ENCODE results near the gene CD200R1L. TPM values are rescaled to one million over a fixed set of nuclear protein-coding genes. Genes with fewer than 3 reads are reported as not detected.

Gene CD200R1L, protein sequence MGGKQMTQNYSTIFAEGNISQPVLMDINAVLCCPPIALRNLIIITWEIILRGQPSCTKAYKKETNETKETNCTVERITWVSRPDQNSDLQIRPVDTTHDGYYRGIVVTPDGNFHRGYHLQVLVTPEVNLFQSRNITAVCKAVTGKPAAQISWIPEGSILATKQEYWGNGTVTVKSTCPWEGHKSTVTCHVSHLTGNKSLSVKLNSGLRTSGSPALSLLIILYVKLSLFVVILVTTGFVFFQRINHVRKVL
- polyA plus RNA-seq (2011; rRNA removed) (not detected in 2 replicates), polyA minus RNA-seq (2011; rRNA and poly(A)+ RNA removed) (not detected in 2 replicates)

DNA sequence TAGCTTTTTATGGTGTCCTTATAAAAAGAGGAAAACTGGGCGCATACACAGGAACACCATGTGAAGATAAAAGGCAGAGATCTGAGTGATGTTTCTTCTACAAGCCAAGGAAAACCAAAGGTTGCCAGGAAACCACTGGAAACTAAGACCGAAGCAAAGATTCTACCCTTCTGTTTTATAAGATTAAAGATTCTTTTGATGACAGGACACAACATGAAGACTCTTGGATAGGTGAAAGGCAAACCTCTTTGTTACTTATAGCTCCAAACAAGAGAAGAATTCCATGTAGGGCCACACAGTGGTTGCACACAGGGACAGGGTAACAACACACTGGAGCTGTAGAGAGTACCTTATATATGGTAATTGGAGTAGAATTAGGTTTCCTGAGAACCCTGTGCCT is at the start of gene CD200R1L:
CD200R1L (minus strand) TSS at position 101 of the 400 bp plus-strand sequence. CDS start 17,497 bp downstream, outside the sequence.
- H3K27me3 ChIP-seq (ENCODE audit: control insufficient read depth, insufficient read depth, low read length): peaks cover 2% of the 10 kb centered on the region
- ChIA-PET POLR2A (no interaction called here), CTCF (interaction anchor here (1.8 kb wide), 1 partner anchor 12 kb away, joined by 4 read pairs; no protein-coding TSS in a partner anchor)
- H3K36me3 ChIP-seq (ENCODE audit: control insufficient read depth, insufficient read depth, low read length): no peaks in the 10 kb centered on the region
- no peak within 1 kb of the TSS for H3K4me3 ChIP-seq (ENCODE audit: low read depth, low read length)
- no peak for DNase-seq (ENCODE audit: low read depth)
- TF ChIP-seq, protein P1, sequence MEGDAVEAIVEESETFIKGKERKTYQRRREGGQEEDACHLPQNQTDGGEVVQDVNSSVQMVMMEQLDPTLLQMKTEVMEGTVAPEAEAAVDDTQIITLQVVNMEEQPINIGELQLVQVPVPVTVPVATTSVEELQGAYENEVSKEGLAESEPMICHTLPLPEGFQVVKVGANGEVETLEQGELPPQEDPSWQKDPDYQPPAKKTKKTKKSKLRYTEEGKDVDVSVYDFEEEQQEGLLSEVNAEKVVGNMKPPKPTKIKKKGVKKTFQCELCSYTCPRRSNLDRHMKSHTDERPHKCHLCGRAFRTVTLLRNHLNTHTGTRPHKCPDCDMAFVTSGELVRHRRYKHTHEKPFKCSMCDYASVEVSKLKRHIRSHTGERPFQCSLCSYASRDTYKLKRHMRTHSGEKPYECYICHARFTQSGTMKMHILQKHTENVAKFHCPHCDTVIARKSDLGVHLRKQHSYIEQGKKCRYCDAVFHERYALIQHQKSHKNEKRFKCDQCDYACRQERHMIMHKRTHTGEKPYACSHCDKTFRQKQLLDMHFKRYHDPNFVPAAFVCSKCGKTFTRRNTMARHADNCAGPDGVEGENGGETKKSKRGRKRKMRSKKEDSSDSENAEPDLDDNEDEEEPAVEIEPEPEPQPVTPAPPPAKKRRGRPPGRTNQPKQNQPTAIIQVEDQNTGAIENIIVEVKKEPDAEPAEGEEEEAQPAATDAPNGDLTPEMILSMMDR (IDR thresholded peaks at IDR 0.05; ENCODE audit: insufficient read depth, low read depth, low read length): no peak

DNA sequence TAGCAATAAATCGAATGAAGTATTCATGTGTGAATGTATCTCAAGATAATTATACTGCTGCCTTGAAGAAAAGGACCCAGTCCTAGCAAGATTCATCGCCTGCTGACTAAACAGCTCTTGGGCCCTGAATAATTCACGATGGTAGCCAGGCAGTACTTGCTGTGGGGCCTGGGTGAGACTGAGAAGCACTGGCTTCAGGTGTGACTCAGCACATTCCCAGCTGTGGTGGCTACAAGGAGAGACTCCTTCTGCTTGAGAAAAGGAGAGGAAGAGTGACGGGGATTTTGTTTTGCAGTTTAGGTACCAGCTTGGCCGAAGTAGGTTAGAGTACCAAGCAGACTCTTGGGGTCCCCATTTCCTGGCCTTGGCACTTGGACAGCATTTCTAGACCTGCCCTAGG is 47.6 kb upstream of the CD200R1L start:
- POLR2A ChIA-PET: no interaction called here
- no peak overlapping the region for H3K4me3 ChIP-seq (ENCODE audit: low read depth, low read length)
- DNase-seq (ENCODE audit: low read depth): no peak
- CTCF ChIA-PET: interaction anchor here (0.7 kb wide), 1 partner anchor 16 kb away, joined by 4 read pairs; no protein-coding TSS in a partner anchor
- H3K27me3 ChIP-seq (ENCODE audit: control insufficient read depth, insufficient read depth, low read length): no peaks in the 10 kb centered on the region
- no peaks in the 10 kb centered on the region for H3K36me3 ChIP-seq (ENCODE audit: control insufficient read depth, insufficient read depth, low read length)
- TF ChIP-seq, protein P1 (IDR thresholded peaks at IDR 0.05; ENCODE audit: insufficient read depth, low read depth, low read length): no peak

DNA sequence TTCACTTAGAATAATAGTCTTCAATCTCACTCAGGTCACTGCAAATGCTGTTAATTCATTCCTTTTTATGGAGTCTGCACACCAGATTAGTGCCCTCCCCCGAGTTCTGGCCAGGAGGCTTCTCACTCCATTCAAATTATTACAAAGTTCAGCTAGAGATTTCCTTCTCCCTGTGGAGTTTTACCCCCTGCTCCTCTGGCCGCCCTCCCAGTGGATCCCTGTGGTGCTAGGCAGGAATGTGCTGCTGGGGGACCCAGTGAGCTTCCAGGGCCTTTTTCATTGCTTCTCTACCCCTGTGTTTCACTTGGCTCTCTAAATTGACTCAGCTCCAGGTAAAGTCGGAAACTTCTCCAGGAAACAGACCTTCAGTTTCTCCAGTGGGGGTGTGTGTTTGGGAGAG is 42.7 kb upstream of the CD200R1L start:
- DNase-seq (ENCODE audit: low read depth): no peak
- CTCF ChIA-PET: no interaction called here
- Histone ChIP-seq H3K4me3 (ENCODE audit: low read depth, low read length) (no peak overlapping the region), H3K36me3 (ENCODE audit: control insufficient read depth, insufficient read depth, low read length) (no peaks in the 10 kb centered on the region), H3K27me3 (ENCODE audit: control insufficient read depth, insufficient read depth, low read length) (0 out of 2 replicates have a peak, but pooled peaks cover 2% of the 10 kb centered on the region)
- POLR2A ChIA-PET: no interaction called here
- TF ChIP-seq, protein P1 (IDR thresholded peaks at IDR 0.05; ENCODE audit: insufficient read depth, low read depth, low read length): no peak

DNA sequence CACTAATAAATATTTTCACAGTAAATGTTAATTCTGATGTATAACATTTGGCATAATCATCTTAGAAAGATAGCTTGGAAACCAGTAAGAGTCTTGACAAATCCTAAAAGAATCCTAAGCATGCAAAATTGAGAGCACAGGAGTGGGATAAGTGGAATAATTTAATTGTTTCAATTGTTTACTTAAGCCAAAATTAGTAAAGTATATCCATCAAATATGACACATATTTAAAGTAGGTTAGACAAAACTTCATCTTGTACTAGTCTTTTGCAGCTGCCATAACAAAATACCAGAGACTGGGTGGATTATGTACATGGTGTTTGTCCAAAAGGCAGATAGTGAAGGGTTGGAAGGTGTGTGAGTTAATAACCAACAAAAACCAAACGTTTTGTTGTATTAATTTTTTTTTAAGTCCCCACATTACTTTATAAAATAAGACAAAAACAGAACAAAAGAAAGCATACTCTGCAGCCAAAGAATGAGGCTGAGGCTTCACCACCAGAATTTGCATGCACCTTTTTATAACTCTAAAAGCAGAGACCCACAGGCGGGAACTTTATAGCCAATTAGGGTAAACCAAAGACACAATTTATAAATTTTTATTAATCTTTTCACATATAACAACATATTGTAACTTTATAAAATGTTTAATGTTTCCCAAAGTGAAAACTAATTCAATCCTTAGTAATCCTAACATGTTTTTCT is 41.9 kb upstream of the CD200R1L start:
- ChIA-PET POLR2A (interaction anchor here (0.6 kb wide), 1 partner anchor 9 kb away, joined by 3 read pairs; no protein-coding TSS in a partner anchor), CTCF (interaction anchor here (0.7 kb wide), 1 partner anchor 246 kb away, joined by 3 read pairs; no protein-coding TSS in a partner anchor)
- no peak for DNase-seq (ENCODE audit: low read depth)
- TF ChIP-seq, protein P1 (IDR thresholded peaks at IDR 0.05; ENCODE audit: insufficient read depth, low read depth, low read length): no peak
- Histone ChIP-seq H3K4me3 (ENCODE audit: low read depth, low read length) (no peak overlapping the region), H3K27me3 (ENCODE audit: control insufficient read depth, insufficient read depth, low read length) (0 out of 2 replicates have a peak, but pooled peaks cover 2% of the 10 kb centered on the region), H3K36me3 (ENCODE audit: control insufficient read depth, insufficient read depth, low read length) (no peaks in the 10 kb centered on the region)

DNA sequence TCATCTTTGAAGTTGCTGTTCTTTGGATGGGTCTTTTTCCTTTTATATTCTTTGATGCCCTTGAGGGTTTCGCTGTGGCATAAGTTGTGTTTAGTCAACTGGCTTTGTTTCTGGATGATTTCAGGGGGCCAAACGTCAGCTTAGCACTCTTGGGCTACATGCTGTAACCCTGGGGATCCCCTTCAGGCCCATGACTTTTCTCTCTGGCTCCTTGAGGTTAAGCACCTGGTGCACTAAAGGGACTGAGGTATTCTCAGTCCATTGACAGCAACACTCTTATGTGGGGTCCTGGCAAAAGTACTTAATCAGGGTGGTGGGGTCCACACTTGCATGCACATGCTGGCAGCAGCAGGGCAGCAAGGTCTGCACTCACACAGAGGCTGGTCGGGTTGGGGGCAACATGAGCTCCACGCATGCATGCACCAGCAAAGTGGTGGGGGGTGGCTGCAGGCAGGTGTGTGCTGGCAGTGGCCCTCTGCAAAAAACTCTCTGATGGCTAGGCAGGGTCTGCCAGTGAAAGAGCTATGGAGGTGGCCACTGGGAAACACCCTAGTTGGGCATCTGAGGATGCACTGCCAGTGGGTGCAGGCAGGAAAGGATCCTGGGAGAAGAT is 38.1 kb upstream of the CD200R1L start:
- DNase-seq (ENCODE audit: low read depth): no peak
- CTCF ChIA-PET: interaction anchor here (1.3 kb wide), 1 partner anchor 12 kb away, joined by 3 read pairs; no protein-coding TSS in a partner anchor
- Histone ChIP-seq H3K36me3 (ENCODE audit: control insufficient read depth, insufficient read depth, low read length) (no peaks in the 10 kb centered on the region), H3K27me3 (ENCODE audit: control insufficient read depth, insufficient read depth, low read length) (peaks cover 4% of the 10 kb centered on the region; the same call in 1 of the 2 replicates), H3K4me3 (ENCODE audit: low read depth, low read length) (no peak overlapping the region)
- POLR2A ChIA-PET: no interaction called here
- TF ChIP-seq, protein P1 (IDR thresholded peaks at IDR 0.05; ENCODE audit: insufficient read depth, low read depth, low read length): no peak

Data from BJ (cell line).